ENCODE data around the gene MYLK.
"Not testable (repeated sequence)": the region's sequence is repeated elsewhere in the genome, so short reads cannot be mapped to it uniquely, and the experiment has no call there.

Gene MYLK

DNA sequence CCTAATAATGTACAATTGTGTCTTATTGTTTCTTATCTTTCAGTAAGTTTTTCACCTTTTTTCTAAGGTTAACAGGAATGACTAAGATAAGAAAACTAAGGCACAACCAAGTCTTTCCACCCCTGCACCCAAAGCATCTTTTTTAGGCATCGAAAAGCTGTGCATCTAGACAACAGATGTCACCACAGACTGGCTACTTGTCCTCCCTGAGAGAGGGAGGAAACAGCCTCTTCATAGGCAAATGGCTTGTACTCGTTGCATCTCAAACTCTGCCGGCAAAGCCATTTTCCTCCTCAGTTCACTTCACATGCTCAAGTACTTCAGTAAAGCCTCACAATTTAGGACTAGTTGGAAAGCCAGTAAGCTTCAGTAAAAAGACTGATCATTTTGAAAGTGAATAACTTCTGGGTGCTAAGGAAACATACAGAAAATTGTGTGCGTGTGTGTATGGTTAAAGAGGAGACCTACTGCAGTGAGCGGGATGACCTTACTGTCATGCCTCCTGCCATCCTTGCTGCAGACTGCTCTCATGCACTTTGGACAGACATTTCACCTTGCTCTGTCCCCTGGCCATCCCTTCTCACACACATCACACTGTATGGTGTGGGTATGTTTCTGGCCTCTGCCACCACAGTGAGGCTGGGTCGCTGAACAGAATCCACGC, 262.8 kb downstream of the MYLK start:
- DNase-seq (ENCODE audit: low spot score): no peak

DNA sequence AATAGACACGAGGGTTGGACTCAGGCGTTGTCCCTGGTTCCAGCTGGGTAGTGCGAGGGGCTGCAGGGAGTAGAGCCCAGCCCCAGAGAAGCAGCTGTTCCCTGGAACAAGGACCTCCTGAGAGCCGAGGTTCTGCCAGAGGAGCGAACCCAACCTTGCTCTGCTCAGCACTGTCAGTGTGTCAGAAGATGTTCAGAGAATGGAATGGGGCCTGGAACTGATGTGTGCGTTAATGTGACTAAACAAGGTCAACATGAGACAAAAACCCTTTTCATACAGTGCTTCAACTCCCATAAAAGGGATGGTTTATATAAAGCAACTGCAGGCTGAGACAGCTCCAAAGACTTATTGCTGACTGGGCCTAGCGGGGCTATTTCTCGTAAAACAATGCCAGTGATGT, 263.8 kb downstream of the MYLK start:
- DNase-seq (ENCODE audit: low spot score): no peak

DNA sequence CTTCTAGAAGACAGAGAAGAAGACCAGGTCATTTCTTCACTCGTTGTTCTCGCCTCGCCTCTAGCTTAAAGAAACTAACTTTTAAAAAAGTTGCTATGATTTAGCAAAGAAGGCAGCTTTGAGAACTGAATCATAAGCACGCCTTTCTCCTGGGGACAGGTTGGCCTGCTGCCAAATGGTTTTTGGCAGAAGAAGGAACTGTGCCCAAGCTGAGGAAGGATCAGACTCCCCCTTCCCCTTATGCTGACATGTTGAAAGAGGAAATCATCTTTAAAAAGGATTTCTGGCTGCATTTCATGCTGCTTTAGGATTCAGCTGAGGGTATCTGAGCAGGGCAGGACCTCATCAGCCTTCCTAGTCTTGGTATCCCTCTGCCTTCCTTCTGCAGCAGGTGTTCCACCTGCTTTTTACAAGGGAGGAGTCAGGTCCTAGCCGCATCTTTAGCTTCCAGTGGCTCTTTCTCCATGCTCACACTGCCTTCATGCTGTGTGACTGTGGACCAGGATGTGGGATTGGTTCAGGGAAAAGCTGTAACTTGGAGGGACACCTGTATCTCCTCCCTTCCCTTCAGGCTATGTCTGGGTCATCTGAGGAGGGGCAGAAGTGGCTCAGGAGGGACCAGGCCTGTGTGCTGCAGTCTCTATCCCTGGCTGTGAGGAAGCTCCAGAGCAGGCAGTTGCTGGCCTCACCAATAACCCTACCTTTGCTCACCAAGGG, 265.2 kb downstream of the MYLK start:
- DNase-seq (ENCODE audit: low spot score): peak; percentile 25

DNA sequence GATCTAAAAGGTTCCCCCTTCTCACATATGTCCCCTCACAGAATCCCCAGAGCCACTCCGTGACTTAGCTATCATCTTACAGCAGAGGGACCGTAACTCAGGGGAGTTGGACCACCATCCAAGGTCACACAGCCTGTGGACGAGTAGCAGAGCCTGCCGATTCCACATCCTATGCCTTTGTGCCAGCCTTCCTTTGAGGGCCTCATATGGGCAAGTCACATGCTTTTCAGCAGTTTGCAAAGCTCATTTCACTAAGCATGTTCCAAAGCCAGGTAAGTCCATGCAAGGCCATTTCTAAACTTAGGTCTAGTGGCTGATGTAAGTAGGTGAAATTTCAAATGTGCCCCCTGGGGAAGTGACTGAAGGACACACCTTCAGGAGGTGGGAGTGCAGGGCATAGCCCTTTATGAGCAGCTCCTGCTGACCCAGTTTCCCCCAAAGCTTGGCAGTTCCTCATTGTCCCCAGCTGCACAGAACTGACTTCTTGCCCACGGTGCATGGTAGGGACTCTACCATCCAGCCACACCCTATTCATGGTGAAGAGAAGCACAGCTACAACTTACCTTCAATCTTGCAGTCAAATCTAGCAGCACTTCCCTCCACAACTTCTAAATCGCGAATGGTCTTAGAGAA, 265.9 kb downstream of the MYLK start:
- DNase-seq (ENCODE audit: low spot score): no peak

DNA sequence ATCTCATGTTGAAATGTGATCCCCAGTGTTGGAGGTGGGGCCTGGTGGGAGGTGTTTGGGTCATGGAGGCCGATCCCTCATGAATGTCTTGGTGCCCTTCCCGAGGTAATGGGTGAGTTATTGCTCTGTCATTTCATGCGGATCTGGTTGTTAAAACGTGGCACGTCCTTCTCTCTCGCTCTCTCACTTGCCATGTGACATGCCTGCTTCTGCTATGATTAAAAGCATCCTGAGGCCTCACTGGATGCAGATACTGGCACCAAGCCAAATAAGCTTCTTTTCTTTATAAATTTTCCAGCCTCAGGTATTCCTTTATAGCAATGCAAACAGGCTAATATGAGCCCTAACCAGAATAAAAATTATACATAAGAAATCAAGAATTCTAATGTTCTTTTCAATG, 267.5 kb downstream of the MYLK start:
- DNase-seq (ENCODE audit: low spot score): no peak

DNA sequence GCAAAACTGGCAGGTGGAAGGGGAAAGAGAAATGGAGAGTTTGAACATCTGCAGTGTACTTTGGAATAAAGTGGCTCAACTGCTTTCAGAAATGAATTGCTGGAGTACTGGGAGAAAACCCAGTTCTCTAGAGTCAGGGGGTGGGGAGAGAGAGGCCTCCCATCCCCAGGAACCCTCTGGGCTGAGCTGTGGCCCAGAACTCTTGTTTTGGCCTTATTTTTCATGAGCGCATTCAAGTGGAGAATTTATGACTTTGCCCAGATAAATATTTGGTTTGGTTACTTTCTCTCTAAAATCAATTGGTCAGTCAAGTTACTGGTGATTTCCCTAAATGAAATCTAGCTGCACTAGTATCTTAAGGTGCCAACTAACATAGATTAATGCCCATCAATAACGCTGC, 270.6 kb downstream of the MYLK start:
- no peak for DNase-seq (ENCODE audit: low spot score)

DNA sequence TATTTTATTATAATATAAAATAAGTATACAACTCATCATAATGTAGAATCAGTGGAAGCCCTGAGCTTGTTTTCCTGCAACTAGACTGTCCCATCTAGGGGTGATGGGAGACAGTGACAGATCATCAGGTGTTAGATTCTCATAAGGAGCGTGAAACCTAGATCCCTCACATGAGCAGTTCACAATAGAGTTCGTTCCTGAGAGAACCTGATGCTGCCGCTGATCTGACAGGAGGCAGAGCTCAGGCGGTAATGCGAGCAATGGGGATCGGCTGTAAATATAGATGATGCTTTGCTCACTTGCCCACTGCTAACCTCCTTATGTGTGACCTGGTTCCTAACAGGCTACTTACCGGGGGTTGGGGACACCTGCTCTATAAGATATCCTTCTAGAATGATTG, 272.5 kb downstream of the MYLK start:
- not testable (repeated sequence) for DNase-seq (ENCODE audit: low spot score)

DNA sequence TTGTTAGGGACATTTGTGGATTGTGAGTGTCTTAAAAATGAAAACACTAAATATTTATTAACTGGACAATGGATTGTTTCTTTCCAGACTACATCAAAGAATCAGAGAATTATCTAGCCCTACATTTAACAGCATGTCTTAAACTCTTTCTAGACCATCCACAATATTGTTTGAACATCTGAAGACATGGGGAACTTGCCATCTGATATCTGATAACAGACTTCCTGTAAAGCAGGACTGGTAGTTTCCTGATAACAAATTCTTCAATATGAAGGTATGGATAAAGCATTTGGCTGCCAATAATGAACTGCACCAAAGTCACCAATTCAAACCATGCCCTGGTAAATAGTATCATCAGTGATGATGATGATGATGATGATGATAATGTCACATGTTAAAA, 273.1 kb downstream of the MYLK start:
- no peak for DNase-seq (ENCODE audit: low spot score)

DNA sequence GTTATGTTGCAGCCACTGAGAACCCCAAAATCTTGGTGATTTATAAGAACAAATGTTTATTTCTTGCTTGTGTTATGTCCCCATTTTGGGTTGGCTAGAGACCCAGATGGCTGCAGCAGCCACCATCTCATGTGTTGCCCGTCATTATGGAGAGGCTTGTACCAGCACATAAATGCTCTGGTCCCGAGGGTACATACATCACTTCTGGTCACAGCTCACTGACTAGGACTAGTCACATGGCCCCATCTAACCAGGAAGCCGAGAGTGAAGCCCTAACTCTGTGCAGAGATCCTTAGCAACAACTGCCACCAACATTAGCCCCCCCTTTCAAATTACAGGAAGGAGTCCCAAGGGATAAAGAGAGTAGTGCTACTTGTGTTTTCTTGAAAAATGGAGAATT, 273.8 kb downstream of the MYLK start:
- no peak for DNase-seq (ENCODE audit: low spot score)

DNA sequence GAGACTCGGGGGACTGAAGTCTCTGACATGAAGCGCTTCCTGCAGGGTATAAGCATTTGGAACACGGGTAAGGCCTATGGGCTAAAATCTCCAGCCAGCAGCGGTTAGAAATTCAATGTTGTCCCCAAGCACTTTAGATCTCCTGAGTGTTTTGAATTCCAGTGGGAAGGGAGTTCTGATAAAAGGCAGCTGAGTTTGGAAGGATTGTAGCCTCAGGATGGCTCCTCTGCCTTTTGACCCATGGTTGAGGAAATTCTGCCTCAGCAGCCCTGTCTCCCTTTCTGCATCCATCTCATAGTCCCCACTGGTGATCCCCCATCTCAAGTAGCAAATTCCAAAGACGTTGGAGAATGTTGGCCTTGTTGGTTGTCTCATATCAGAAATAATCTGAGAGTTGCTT, 275.1 kb downstream of the MYLK start:
- DNase-seq (ENCODE audit: low spot score): no peak

DNA sequence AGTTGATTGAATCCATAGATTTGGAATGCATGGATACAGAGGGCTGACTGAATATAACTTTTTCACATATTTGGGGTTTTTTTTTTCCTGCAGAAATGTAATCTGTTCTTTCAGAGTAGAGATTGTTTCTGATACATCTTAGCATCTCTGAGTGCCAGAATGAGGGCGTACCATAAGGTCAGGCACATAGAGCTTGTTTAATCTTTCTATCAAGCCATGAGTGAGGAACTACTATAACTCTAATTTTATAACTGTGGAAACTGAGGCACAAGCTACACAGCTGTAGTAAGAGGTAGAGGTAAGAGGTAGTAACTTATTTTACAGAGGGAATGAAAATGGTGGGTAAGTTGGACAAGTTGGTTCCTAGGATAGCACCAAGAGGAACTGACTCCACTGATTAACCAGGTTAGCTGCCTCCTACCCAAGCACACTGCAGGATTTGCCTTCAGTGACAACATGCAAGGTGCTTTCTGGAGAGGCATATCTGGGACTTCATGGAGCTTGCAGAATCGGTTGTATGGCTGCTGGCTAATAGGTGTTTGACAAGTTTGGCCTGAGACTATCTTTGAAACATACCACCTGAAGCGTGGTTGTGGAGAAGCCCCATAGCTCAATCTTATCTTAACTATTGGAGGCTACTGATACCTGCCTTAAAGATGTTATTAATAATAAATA, 275.7 kb downstream of the MYLK start:
- DNase-seq (ENCODE audit: low spot score): no peak

DNA sequence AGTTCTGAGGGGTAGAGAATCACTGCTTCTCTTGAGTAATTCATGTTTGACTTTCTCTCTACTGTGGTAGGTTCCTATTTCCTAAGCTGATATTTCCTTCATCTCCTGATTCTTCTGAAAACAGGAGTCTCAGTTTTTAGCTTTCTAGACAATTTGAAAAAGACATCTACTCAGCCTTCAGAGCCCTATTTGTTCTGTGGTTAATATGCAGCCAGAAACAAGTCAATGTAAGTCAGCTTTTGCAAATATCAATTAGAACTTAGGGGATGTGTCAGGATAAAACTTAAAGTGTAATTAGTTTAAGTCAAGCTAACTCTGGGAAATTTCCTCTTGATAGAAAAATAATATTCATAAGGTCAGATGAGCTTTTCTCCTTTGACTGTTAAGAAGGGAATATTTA, 277.6 kb downstream of the MYLK start:
- no peak for DNase-seq (ENCODE audit: low spot score)

DNA sequence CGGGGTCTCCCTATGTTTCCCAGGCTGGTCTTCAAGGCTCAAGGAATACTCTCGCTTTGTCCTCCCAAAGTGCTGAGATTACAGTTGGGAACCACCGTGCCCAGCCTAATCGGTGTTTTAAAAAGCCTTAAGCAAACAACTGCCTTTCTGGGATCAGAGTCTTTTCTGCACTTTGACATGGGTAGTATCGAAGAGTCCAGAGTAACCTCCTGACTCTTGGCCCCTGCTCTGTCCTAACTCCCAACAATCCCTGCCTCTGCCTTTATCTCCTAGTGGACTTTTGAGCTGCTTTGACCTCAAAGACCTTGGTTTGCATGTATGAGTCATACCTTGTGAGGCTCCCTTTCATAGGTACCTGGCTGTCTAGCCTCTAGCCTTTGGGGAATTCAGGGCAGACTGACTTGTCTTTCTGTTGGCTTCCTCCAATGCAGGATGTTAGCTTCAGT, 278.3 kb downstream of the MYLK start:
- DNase-seq (ENCODE audit: low spot score): no peak

DNA sequence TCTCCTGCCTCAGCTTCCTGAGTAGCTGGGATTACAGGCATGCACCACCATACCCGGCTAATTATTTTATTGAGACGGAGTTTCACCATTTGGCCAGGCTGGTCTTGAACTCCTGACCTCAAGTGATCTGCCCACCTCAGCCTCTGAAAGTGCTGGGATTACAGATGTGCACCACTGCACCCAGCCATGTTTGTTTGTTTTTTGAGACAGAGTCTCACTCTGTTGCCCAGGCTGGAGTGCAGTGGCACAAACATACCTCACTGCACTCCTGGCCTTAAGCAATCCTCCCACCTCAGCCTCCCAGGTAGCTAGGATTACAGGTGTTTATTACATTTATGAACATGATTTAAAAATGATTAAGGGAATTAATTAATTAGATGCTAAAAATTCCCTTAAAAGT, 281.0 kb downstream of the MYLK start:
- not testable (repeated sequence) for DNase-seq (ENCODE audit: low spot score)

DNA sequence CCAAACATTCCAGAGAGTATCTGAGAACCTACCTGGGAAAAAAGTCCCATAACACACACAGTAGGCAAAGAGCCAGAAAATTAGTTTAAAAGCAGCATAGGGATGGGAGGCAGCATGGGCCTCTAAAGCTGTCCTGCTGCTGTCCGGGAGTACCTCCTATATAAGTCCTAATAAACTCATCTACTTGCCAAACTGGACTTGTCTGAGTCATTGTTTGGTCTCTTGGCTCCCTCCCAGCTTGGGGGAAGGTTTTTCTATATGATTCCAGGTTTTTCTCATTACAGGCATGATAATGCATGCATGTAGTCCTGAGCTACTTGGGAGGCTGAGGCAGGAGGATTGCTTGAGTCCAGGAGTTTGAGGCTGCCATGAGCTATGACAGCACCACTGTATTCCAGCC, 281.8 kb downstream of the MYLK start:
- DNase-seq (ENCODE audit: low spot score): peak; percentile 57

DNA sequence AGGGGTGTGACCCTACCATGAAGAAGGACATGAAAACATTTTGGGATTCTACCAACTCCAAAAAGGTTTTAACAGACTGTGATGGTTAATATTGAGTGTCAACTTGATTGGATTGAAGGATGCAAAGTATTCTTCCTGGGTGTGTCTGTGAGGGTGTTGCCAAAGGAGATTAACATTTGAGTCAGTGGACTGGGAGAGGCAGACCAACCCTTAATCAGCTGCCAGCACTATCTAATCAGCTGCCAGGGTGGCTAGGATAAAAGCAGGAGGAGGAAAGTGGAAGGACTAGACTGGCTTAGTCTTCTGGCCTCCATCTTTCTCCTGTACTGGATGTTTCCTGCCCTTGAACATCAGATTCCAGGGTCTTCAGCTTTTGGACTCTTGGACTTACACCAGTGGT, 283.3 kb downstream of the MYLK start:
- peak; percentile 51 for DNase-seq (ENCODE audit: low spot score)

DNA sequence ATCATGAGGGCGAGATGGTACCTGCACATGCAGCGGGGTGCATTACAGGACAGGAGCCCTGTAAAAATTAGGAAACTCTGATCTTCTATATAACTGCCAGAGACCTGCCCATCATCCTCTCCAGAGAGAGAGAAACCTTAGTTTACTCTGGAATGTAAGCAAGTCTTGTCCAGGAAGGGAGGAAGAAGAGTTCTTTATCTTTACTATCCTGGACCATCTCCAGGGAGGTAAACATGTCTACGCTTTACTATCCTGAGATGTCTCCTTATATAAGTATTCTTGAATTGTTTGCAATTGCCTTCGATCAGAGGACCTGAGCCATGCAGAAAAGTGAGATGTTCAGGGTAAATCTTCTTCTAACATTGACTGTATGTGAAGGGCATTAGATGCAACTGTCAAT, 286.6 kb downstream of the MYLK start:
- DNase-seq (ENCODE audit: low spot score): no peak

DNA sequence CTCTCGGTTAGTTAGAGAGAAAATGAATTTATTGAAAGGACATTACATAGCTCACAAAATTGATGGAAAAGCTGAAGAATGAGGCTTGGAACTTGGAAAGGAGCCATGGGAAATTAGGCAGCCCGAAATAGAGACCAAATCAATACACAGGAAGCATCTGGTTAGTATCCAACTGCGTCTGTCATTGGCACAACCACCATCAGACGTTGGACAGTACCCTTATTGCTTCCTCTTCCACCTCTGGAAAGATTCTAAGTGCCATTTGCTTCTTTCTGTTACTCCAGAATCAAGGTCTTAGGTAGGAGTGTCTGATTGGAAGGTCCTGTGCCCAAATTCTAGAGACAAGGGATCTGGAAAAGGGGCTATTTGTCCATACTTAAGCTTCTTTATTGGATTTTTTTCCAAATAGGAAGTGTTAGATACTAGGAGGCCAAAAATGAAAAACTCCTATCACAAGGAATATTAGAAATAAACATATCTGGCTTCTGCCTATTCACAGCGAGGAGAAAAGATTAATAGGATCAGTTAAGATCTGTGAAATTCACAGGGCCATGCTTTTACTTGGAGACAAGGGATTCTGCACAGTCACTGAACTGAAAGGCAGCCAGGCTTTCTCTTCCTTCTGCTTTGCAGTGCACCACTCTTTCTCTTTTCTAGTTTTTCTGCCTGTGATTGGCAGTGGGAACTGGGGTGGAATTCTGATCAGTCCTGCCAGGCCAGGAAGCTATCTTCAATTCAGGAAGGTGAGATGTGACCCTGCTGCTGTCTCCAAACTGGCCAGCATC, 288.5 kb downstream of the MYLK start:
- DNase-seq (ENCODE audit: low spot score): no peak

DNA sequence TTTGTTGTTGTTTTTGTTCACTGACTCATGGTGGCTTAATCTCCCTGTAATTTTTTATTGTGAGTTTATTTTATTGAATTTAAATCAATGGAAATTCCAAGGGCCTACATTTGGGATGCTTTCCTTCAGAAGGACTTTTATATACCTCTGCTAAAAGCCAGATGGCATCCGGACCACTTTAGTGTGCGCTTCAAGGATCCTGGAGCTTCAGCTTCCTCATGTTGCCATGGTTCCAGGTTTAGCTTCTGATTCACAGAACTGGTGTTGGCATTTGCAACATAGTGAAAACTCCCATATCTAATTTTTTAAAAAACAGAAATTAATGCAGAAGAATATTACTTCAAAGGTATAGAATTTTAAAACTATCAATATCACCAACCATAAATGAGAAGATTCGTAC, 290.8 kb downstream of the MYLK start:
- DNase-seq (ENCODE audit: low spot score): no peak

DNA sequence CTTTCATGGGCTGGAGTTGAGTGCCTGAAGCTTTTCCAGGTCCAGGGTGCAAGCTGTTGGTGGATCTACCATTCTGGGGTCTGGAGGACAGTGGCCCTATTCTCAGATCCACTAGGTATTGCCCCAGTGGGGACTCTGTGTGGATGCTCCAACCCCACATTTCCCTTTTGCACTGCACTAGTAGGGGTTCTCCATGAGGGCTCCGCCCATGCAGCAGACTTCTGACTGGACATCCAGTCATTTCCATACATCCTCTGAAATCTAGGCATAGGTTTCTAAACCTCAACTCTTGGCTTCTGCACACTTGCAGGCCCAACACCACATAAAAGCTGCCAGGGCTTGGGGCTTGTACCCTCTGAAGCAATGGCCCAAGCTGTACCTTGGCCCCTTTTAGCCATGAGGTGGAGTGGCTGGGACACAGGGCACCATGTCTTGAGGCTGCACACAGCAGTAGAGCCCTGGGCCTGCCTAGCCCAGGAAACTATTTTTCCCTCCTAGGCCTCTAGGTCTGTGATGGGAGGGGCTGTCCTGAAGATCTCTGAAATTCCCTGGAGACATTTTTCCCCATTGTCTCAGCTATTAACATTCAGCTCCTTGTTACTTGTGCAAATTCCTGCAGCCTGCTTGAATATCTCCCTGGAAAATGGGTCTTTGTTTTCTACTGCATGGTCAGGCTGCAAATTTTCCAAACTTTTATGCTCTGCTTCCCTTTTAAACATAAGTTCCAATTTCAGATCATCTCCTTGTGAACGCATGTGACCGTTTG, 293.3 kb downstream of the MYLK start:
- DNase-seq (ENCODE audit: low spot score): no peak

DNA sequence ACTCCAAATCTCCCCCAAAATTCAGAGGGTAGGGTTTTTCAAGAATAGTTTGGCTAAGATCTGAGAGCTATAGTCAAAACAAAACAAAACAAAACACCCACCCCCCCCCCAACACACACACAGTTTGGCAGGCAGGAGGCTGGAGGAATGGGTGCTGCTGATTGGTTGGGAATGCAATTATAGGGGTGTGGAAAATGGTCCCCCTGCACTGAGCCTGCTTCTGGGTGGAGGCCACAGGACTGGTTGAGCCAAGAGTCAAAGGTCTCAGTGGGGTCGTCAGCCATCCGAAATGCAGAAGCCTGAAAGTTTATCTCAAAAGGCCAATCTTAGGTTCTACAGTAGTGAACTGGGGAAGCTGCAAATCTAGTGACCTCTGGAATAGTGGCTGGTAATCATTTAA, 296.7 kb downstream of the MYLK start:
- no peak for DNase-seq (ENCODE audit: low spot score)
